HepG2 (cell line): ENCODE results near the gene RNASE7. TPM values are rescaled to one million over a fixed set of nuclear protein-coding genes. Genes with fewer than 3 reads are reported as not detected.

Experiments used
- ARID5B ChIP-seq: IDR thresholded peaks from 2 replicates; pipeline ENCODE4 v1.4.0; 2020; ENCODE audit warnings: mild to moderate bottlenecking, missing genetic modification reagents
- CBX2 ChIP-seq, 2 experiments: fragments of 200-600 bp in 1 of 2; sonication (generic); formaldehyde crosslinking in 1 of 2; IDR thresholded peaks; 2 replicates each; pipeline versions ENCODE4 v1.7.0 to v1.8.1; 2018 to 2022; ENCODE audit warnings: low read depth in 2 of 2, low read length in 1 of 2, mild to moderate bottlenecking in 1 of 2, missing genetic modification reagents in 1 of 2
- CEBPZ ChIP-seq: IDR thresholded peaks from 2 replicates; pipeline ENCODE4 v1.6.1; 2012; ENCODE audit warnings: low read length, improper control_type of control experiment
- JDP2 ChIP-seq: sonication (generic); formaldehyde crosslinking; IDR thresholded peaks from 2 replicates; pipeline ENCODE4 v1.8.1; 2022; ENCODE audit warnings: missing genetic modification reagents, borderline replicate concordance
- NPAS2 ChIP-seq: sonication (generic); formaldehyde crosslinking; IDR thresholded peaks from 2 replicates; pipeline ENCODE4 v1.8.0; 2022; ENCODE audit warnings: mild to moderate bottlenecking, missing genetic modification reagents, borderline replicate concordance
- TRIM22 ChIP-seq: fragments of 450-650 bp; IDR thresholded peaks from 2 replicates; pipeline ENCODE4 v1.6.1; 2017
- ZNF251 ChIP-seq: sonication (generic); formaldehyde crosslinking; IDR thresholded peaks from 2 replicates; pipeline ENCODE4 v1.9.0; 2021; ENCODE audit warnings: mild to moderate bottlenecking, missing genetic modification reagents
- ZNF275 ChIP-seq: sonication (generic); formaldehyde crosslinking; IDR thresholded peaks from 2 replicates; pipeline ENCODE4 v1.8.0; 2022; ENCODE audit warnings: missing genetic modification reagents, mild to moderate bottlenecking, inconsistent platforms, borderline replicate concordance
- ZNF615 ChIP-seq: sonication (generic); formaldehyde crosslinking; IDR thresholded peaks from 2 replicates; pipeline ENCODE4 v1.5.0; 2020; ENCODE audit warnings: mild to moderate bottlenecking, missing genetic modification reagents, borderline replicate concordance
- ZNF652 ChIP-seq: IDR thresholded peaks from 2 replicates; pipeline ENCODE4 v1.6.1; 2016; ENCODE audit warnings: low read depth, borderline replicate concordance
- ZNF703 ChIP-seq: sonication (generic); formaldehyde crosslinking; IDR thresholded peaks from 2 replicates; pipeline ENCODE4 v1.5.1; 2020; ENCODE audit warnings: missing genetic modification reagents, mild to moderate bottlenecking, moderate library complexity, borderline replicate concordance
- polyA plus RNA-seq, 8 experiments: library from polyadenylated mRNA; depleted of rRNA in 3 of 8; stranded (reverse) in 7 of 8; unstranded in 1 of 8; fragments of >200 nt; fragmentation: Illumina TruSeq in 4 of 8; extraction: Trizol in 4 of 8; gene quantifications; 2 replicates each; pipeline versions ENCODE4 v1.2.1 to v1.2.3, GENCODE V29; 2011 to 2016; ENCODE audit warnings: low read depth in 4 of 8, missing spikeins in 1 of 8, mixed read lengths in 1 of 8; ENCODE audit not compliant: insufficient read depth in 1 of 8
- total RNA-seq, 5 experiments: library from RNA; depleted of rRNA; stranded (reverse); fragments of >200 nt; fragmentation: Illumina TruSeq; extraction: Trizol; gene quantifications; 2 replicates each; pipeline ENCODE4 v1.2.3, GENCODE V29; 2016; ENCODE audit warnings: low read depth in 1 of 5

The RNASE7 gene
- total and polyA plus RNA-seq, 2 of the 13 experiments (the other 11 are each of a cell fraction or from before 2014, with no cell fraction given), result 0.04 TPM; not detected in 1

GRCh38 chr14:21068521-21069387, 26.6 kb downstream of the RNASE7 start (continued):
- TF ChIP-seq ZNF652, result no peak
- TF ChIP-seq CBX2 (IDR thresholded peaks at IDR 0.05; ENCODE audit: low read depth, low read length), result no peak
- no peak for TF ChIP-seq CBX2 (CRISPR knock-in tag; IDR thresholded peaks at IDR 0.05; ENCODE audit: low read depth)
- no peak for TF ChIP-seq TRIM22
- no peak for TF ChIP-seq ZNF275 (CRISPR knock-in tag)
- TF ChIP-seq ZNF615 (CRISPR knock-in tag), result no peak
- TF ChIP-seq ZNF251, result no peak
- peak; percentile 5; the same call in 1 of the 2 replicates for TF ChIP-seq ARID5B (CRISPR knock-in tag)
- no peak for TF ChIP-seq JDP2 (CRISPR knock-in tag)
- no peak for TF ChIP-seq NPAS2
- TF ChIP-seq ZNF703 (CRISPR knock-in tag), result no peak
- no peak for TF ChIP-seq CEBPZ
